ENCODE results near the gene SLC7A6OS. TPM values are rescaled to one million over a fixed set of nuclear protein-coding genes. Genes with fewer than 3 reads are reported as not detected.

SLC7A6OS gene
- polyA plus RNA-seq, 3 donors: 9.3 to 10.5 (median 9.7) TPM

DNA sequence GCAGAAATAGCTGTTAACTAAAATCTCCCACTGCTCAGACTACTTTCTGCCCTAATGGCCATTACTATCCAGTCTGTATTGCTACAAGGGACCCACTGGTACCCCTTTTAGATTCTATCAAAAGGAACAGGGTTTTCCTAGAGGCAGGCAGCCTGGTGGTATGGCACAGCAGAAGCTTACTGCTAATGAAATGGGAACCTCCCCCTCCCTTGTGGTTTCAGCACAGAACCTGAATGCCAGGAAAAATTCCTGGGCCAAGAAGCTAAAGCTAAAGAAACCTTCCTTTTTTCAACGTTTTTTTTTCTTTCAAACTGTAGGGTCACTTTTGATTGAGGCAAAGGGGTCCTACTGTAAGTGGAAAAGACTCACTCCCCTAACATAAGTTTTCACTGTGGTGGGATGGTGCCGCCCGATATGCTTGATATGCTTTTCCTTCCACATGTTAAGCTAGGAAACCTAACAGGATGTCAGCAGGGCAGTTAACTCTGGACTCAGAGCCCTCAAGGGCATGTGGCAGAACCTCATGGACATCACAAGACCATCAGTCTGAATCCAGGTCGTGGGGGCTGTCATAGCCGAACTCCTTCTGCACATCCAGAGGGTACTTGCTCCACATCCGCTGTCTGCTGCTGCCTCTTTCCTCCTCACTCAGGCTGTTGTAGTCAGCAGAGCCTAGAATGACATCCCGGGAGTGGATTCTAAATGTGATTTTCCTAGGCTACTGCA lies 9.8 kb downstream of the SLC7A6OS start:
- peak overlapping the region in 4 of 7 donors; percentile 12 to 46 (median 31) for H3K27ac Mint-ChIP-seq
- H3K79me2 ChIP-seq (ENCODE audit: insufficient read depth, low read length): peaks cover 17% of the 10 kb centered on the region
- H4K20me1 ChIP-seq (ENCODE audit: insufficient read depth, low read length): peaks cover 45% of the 10 kb centered on the region
- no peak overlapping the region for H2AFZ ChIP-seq (ENCODE audit: insufficient read depth, low read depth, low read length, poor library complexity, severe bottlenecking)
- H3K36me3 Mint-ChIP-seq: peaks cover 88 to 95% of the 10 kb centered on the region in 2 donors
- H3K4me3 ChIP-seq (replicated peaks in 1 of 3; ENCODE audit: low read depth in 2 of 3, low read length in 3 of 3): no peak overlapping the region
- no peak overlapping the region for H3K9ac ChIP-seq (ENCODE audit: insufficient read depth, low read length, poor library complexity, severe bottlenecking)
- TF ChIP-seq, protein P1, sequence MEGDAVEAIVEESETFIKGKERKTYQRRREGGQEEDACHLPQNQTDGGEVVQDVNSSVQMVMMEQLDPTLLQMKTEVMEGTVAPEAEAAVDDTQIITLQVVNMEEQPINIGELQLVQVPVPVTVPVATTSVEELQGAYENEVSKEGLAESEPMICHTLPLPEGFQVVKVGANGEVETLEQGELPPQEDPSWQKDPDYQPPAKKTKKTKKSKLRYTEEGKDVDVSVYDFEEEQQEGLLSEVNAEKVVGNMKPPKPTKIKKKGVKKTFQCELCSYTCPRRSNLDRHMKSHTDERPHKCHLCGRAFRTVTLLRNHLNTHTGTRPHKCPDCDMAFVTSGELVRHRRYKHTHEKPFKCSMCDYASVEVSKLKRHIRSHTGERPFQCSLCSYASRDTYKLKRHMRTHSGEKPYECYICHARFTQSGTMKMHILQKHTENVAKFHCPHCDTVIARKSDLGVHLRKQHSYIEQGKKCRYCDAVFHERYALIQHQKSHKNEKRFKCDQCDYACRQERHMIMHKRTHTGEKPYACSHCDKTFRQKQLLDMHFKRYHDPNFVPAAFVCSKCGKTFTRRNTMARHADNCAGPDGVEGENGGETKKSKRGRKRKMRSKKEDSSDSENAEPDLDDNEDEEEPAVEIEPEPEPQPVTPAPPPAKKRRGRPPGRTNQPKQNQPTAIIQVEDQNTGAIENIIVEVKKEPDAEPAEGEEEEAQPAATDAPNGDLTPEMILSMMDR (IDR thresholded peaks at IDR 0.05): no peak
- H3K4me2 ChIP-seq (replicated peaks; ENCODE audit: extremely low read depth, low read length, poor library complexity, severe bottlenecking): no peak overlapping the region
- intact Hi-C loops (cut with micrococcal nuclease): no loop called here
- H3K36me3 ChIP-seq (replicated peaks in 1 of 2; ENCODE audit: control insufficient read depth in 1 of 2, insufficient read depth in 2 of 2, low read length in 2 of 2): peaks cover 88 to 100% of the 10 kb centered on the region in 2 donors
- DNase-seq: no peak
- no peaks in the 10 kb centered on the region for H3K27me3 ChIP-seq (ENCODE audit: control insufficient read depth in 2 of 2, insufficient read depth in 2 of 2, low read length in 2 of 2)
- peaks cover 15% of the 10 kb centered on the region for H3K4me1 Mint-ChIP-seq
- 93% methylated on average over 3 of the region's 7 CpGs for WGBS (ENCODE audit: insufficient coverage)
- no peaks in the 10 kb centered on the region for H3K9me3 Mint-ChIP-seq
- H3K4me3 Mint-ChIP-seq: no peak overlapping the region
- H3K27ac ChIP-seq (ENCODE audit: low read depth in 1 of 2, low read length in 2 of 2): peak overlapping the region in 1 of 2 donors; percentile 54
- no peaks in the 10 kb centered on the region for H3K9me3 ChIP-seq (replicated peaks in 1 of 2; ENCODE audit: control insufficient read depth in 1 of 2, insufficient read depth in 1 of 2, low read length in 2 of 2)
- H3K27me3 Mint-ChIP-seq (ENCODE audit: low read depth in 3 of 3): no peaks in the 10 kb centered on the region
- peaks cover 11 to 13% of the 10 kb centered on the region in 2 donors for H3K4me1 ChIP-seq (ENCODE audit: control insufficient read depth in 1 of 2, insufficient read depth in 2 of 2, low read length in 2 of 2)

DNA sequence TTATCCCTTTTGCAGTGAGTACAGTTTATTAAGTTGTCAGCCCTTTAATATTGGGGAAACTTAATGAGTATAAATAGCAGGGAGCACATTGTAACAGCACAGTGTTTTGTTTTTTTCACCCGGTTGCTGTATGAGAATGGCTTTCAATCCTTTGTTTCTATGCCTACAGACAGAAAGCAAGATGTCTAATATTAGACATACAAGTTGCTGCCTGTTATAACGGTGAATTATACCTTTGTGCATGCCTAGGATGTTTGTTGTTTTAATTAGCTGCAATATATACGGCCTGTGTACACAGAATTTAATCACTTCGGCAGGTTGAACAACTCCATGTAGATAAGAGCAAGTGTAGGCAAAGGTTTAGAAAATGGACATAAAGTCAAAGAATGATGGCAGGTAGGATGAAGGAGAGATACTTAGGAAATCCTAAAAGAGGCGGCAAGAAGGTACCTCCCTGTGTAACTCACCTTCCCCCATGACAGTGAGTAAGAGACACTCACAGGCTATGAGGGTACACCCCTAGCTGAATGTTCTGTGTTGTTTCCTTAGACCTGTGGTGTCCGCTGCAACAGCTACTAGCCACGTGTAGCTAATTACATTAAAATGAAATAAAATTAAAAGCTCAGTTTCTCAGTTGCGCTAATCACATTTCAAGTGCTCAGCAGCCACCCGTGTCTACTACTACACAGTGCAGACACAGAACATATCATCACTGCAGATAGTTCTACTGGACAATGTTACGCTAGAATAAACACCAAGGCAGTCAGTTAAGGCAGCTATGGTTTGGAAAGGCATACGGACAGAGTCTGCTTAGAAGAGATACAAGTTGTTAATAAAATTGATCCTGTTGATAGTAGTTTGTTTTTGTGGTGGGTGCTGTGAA lies 10.9 kb downstream of the SLC7A6OS start:
- H3K9me3 Mint-ChIP-seq: no peaks in the 10 kb centered on the region
- no peak overlapping the region for H3K4me3 Mint-ChIP-seq
- Histone ChIP-seq H2AFZ (ENCODE audit: insufficient read depth, low read depth, low read length, poor library complexity, severe bottlenecking) (no peak overlapping the region), H3K27ac (ENCODE audit: low read depth in 1 of 2, low read length in 2 of 2) (peak overlapping the region in 1 of 2 donors; percentile 54), H3K9me3 (replicated peaks in 1 of 2; ENCODE audit: control insufficient read depth in 1 of 2, insufficient read depth in 1 of 2, low read length in 2 of 2) (no peaks in the 10 kb centered on the region), H3K4me3 (replicated peaks in 1 of 3; ENCODE audit: low read depth in 2 of 3, low read length in 3 of 3) (no peak overlapping the region), H3K4me2 (replicated peaks; ENCODE audit: extremely low read depth, low read length, poor library complexity, severe bottlenecking) (no peak overlapping the region), H3K79me2 (ENCODE audit: insufficient read depth, low read length) (peaks cover 11% of the 10 kb centered on the region), H3K36me3 (replicated peaks in 1 of 2; ENCODE audit: control insufficient read depth in 1 of 2, insufficient read depth in 2 of 2, low read length in 2 of 2) (peaks cover 84 to 100% of the 10 kb centered on the region in 2 donors), H3K9ac (ENCODE audit: insufficient read depth, low read length, poor library complexity, severe bottlenecking) (no peak overlapping the region), H3K4me1 (ENCODE audit: control insufficient read depth in 1 of 2, insufficient read depth in 2 of 2, low read length in 2 of 2) (peaks cover 11 to 13% of the 10 kb centered on the region in 2 donors), H4K20me1 (ENCODE audit: insufficient read depth, low read length) (peaks cover 36% of the 10 kb centered on the region), H3K27me3 (ENCODE audit: control insufficient read depth in 2 of 2, insufficient read depth in 2 of 2, low read length in 2 of 2) (no peaks in the 10 kb centered on the region)
- intact Hi-C loops (cut with micrococcal nuclease): no loop called here
- WGBS (ENCODE audit: insufficient coverage): 92% methylated on average over 7 of the region's 11 CpGs
- H3K4me1 Mint-ChIP-seq: peaks cover 15% of the 10 kb centered on the region
- H3K36me3 Mint-ChIP-seq: peaks cover 87 to 95% of the 10 kb centered on the region in 2 donors
- DNase-seq: no peak
- H3K27ac Mint-ChIP-seq: no peak overlapping the region
- H3K27me3 Mint-ChIP-seq (ENCODE audit: low read depth in 3 of 3): no peaks in the 10 kb centered on the region
- TF ChIP-seq, protein P1 (IDR thresholded peaks at IDR 0.05): no peak
